ENCODE results near the gene CIROP.
A peak's percentile ranks its signal among the peaks of the same experiment; 100 is the strongest.

Gene CIROP

GRCh38 chr14:23129759-23130316 lies 25.0 kb upstream of the CIROP start:
- DNase-seq (ENCODE audit: low read depth in 2 of 2): no peak

GRCh38 chr14:23128969-23129758 lies 24.4 kb upstream of the CIROP start:
- no peak for DNase-seq (ENCODE audit: low read depth in 2 of 2)

GRCh38 chr14:23127861-23128260 lies 23.1 kb upstream of the CIROP start:
- no peak for DNase-seq (ENCODE audit: low read depth in 2 of 2)

- DNase-seq (ENCODE audit: low read depth in 2 of 2): no peak
Observed at GRCh38 chr14:23126548-23127278, 21.9 kb upstream of the CIROP start.

- DNase-seq (ENCODE audit: low read depth in 2 of 2): no peak
Observed at GRCh38 chr14:23125933-23126524, 21.2 kb upstream of the CIROP start.

- no peak for DNase-seq (ENCODE audit: low read depth in 2 of 2)
Observed at GRCh38 chr14:23125011-23125410, 20.2 kb upstream of the CIROP start.

- no peak for DNase-seq (ENCODE audit: low read depth in 2 of 2)
Observed at GRCh38 chr14:23124337-23124954, 19.7 kb upstream of the CIROP start.

- no peak for DNase-seq (ENCODE audit: low read depth in 2 of 2)
Observed at GRCh38 chr14:23123419-23123818, 18.6 kb upstream of the CIROP start.

- DNase-seq (ENCODE audit: low read depth in 2 of 2): no peak
Observed at GRCh38 chr14:23122086-23122485, 17.3 kb upstream of the CIROP start.

GRCh38 chr14:23121361-23121771 lies 16.6 kb upstream of the CIROP start:
- DNase-seq (ENCODE audit: low read depth in 2 of 2): no peak

- DNase-seq (ENCODE audit: low read depth in 2 of 2): peak; percentile 51 to 65
Observed at GRCh38 chr14:23120541-23121251, 15.9 kb upstream of the CIROP start.

- no peak for DNase-seq (ENCODE audit: low read depth in 2 of 2)
Observed at GRCh38 chr14:23119363-23120327, 14.9 kb upstream of the CIROP start.

GRCh38 chr14:23118506-23119362 lies 13.9 kb upstream of the CIROP start, which contains the start of gene CEBPE:
Gene CEBPE, minus strand, starts transcription at chr14:23119255. Its CDS starts 164 bp downstream, at chr14:23119091.
- DNase-seq (ENCODE audit: low read depth in 2 of 2): no peak

GRCh38 chr14:23117371-23118020 lies 12.7 kb upstream of the CIROP start:
- DNase-seq (ENCODE audit: low read depth in 2 of 2): no peak

- no peak for DNase-seq (ENCODE audit: low read depth in 2 of 2)
Observed at GRCh38 chr14:23115918-23116317, 11.1 kb upstream of the CIROP start.

GRCh38 chr14:23115039-23115731 lies 10.4 kb upstream of the CIROP start:
- no peak for DNase-seq (ENCODE audit: low read depth in 2 of 2)

GRCh38 chr14:23114669-23115038 lies 9.9 kb upstream of the CIROP start:
- no peak for DNase-seq (ENCODE audit: low read depth in 2 of 2)

- DNase-seq (ENCODE audit: low read depth in 2 of 2): no peak
Observed at GRCh38 chr14:23114120-23114458, 9.3 kb upstream of the CIROP start.

Measured in stimulated activated CD8-positive, alpha-beta memory T cell treated with anti-CD3 and anti-CD28 coated beads, Interleukin-7, amount 100 ng/mL, for 1 hour (primary cell).